ENCODE measurements around the gene ITK. TPM values are rescaled to one million over a fixed set of nuclear protein-coding genes. Genes with fewer than 3 reads are reported as not detected.

Gene ITK
- 0.99 TPM for total RNA-seq

DNA sequence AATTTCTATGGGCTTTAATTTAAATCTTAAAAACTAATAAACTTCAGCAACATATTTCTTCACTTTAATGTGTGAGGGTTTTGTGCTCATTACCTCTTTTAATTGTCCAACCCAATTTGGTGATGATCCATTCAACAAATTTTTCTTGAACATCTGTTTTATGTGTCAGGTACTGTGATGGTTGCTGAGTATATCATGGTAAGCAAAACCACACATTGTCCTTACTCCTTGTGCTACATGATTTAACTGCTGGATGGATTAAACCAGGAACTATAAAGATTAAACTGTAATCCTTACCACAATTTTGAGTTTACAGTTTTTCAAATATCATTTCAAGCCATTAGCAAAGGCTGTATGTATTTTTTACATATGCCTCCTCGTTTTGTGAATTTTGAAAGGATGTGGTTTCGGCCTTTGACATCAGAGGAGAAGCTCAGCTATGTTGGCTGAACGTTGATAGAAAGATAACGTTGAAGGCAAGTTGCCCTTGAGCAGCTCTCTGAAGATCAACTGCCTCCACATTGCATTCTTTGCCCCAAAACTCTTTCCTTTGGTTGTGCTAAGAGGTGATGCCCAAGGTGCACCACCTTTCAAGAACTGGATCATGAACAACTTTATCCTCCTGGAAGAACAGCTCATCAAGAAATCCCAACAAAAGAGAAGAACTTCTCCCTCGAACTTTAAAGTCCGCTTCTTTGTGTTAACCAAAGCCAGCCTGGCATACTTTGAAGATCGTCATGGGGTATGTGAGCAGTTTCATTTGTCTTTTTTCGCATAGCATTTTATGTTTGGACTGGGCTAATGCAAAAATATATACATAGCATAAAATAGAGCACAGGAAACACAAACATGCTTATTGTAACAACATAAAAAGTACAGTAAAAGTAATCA is at the start of gene ITK:
Gene ITK, plus strand, starts transcription at position 467 of the 891 bp plus-strand sequence. Its CDS starts 138 bp downstream, at position 605.

DNA sequence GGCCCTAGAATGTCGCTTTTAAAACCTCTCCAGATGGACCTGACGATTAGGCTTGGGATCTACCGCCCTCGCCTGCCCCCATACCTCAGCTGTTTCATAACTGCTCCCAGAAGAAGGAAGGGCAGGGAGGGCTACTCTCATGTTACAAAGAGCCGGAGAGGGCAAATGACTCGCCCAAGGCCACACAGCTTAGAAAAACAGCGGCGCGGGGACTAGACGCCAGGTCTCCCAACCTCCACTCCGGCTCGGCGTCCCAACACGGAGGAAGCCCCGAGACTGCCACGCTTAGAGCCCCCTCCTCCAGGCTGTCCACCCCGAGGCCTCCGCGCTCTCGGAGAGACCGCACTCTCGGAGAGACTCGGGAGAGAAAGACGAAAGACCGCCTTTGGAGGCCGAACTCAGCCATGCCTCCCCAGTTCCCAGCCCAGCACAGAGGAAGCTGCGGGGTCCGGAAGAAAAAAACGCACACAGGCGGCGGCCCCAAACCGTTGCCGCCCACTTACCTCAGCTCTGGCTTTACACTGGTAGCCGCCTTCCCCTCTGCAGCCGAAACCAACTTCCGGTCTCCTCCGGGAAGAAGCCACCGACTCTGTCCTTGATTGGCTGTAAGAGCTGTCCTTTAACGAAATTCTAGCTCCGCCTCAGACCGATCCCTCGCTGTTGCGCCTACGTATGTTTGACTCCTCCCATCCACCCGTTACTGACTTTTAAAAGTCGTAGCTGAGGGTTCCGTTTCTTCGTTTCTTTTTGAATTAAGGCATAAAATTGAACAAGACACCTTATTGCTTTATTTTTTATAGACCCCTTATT is 38.1 kb upstream of the ITK start, which contains the start of gene MED7:
Gene MED7, minus strand, starts transcription at position 549 of the 810 bp plus-strand sequence. CDS start 3,434 bp downstream, outside the sequence.

DNA sequence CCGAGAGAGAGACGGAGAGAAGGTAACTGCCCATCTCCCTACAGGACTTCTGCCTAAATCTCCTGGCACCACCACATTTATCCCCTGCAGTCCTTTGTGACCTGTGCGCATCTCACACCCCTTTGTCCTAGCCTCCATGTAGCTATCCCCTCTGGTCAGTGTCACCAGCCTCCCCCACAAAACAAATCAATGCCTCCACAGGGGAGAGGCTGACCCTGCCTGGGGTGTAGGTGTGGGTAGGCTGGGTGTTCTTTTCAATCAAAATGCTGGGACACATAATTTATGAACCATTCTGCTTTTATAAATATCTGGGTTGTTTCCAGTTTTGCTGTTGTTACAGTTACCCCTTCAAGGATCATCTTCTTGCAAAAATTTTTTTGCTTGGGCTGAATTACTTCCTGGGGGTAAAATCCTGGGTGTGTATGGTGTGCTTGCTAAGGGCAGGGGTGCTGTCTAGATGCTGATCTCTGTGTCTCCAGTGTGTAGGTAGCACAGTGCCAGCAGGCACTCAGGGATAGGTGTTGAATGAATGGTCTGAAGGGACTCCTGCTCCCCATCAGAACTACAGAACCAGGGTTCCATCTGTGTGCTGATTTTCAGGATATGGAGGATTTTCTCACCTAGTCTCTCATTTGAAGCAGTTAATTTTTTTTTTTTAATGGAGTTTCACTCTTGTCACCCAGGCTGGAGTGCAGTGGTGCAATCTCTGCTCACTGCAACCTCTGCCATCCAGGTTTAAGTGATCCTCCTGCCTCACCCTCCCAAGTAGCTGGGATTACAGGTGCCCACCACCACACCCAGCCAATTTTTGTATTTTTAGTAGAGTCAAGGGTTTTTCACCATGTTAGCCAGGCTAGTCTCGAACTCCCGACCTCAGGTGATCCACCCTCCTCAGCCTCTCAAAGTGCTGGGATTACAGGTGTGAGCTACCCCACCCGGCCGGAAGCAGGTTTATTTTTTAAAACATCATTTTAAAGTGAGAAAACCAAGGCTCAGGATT is 14.1 kb upstream of the ITK start, which contains the start of gene GARIN3:
Gene GARIN3, minus strand, starts transcription at position 51 of the 1,000 bp plus-strand sequence. CDS start 96 bp downstream, outside the sequence.

DNA sequence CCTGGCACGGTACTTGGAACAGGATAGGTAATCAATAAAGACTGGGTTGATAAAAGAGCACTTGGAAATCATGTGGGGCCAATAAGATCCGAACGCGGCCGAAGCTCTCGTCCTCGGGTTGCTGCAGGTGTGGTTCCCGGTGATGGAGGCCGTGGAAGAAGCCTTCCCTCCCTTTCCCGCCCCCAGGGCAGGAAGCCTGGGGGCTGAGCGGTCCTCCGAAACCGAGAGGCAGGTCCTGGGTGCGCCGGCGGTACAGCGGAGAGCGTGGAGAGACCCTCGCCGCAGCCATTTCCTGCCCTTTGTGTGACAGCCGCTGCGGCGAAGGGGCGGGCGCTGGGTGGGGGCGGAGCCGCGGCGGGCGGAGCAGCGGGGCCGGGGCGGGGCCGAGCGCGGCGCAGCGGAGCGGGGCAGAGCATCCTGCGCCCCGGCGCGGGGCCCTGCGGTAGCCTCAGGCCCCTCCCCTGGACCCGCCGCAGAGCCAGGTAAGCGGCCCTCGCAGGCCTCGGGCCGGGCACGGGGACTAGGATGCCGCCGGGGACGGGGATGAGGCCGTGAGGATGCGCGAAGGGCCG is 85.2 kb downstream of the ITK start, which contains the start of gene CYFIP2:
Gene CYFIP2, plus strand, starts transcription at position 410 of the 572 bp plus-strand sequence. CDS start 19,239 bp downstream, outside the sequence.

Other genes starting within 250 kb of the ITK start
- 0.93 TPM for gene TIMD4, start 217.6 kb upstream of the ITK start, total RNA-seq
- gene HAVCR1, start 121.7 kb upstream of the ITK start, total RNA-seq, result 5.3 TPM
- gene HAVCR2, start 71.8 kb upstream of the ITK start, total RNA-seq, result 13.0 TPM
- gene MED7, start 38.0 kb upstream of the ITK start, total RNA-seq, result 14.4 TPM
- gene GARIN3, start 14.6 kb upstream of the ITK start, total RNA-seq, result not detected
- gene CYFIP2, start 85.3 kb downstream of the ITK start, total RNA-seq, result 150 TPM